ENCODE measurements around the gene PLCXD1.
"Not testable (repeated sequence)": the region's sequence is repeated elsewhere in the genome, so short reads cannot be mapped to it uniquely, and the experiment has no call there.

The PLCXD1 gene

GRCh38 chrX:334971-335757, 54.0 kb downstream of the PLCXD1 start:
- no peak for DNase-seq

- DNase-seq: no peak
Measured at GRCh38 chrX:335758-336155, 54.6 kb downstream of the PLCXD1 start.

GRCh38 chrX:336227-336626, 55.0 kb downstream of the PLCXD1 start:
- no peak for DNase-seq

- no peak for DNase-seq
Measured at GRCh38 chrX:337331-337831, 56.2 kb downstream of the PLCXD1 start.

GRCh38 chrX:338281-338835, 57.2 kb downstream of the PLCXD1 start:
- DNase-seq: no peak

- no peak for DNase-seq
Measured at GRCh38 chrX:338836-339400, 57.7 kb downstream of the PLCXD1 start.

- DNase-seq: no peak
Measured at GRCh38 chrX:340121-340520, 58.9 kb downstream of the PLCXD1 start.

GRCh38 chrX:340641-341423, 59.7 kb downstream of the PLCXD1 start:
- no peak for DNase-seq

GRCh38 chrX:341541-342101, 60.4 kb downstream of the PLCXD1 start:
- DNase-seq: no peak

- DNase-seq: no peak
Measured at GRCh38 chrX:344371-344901, 63.3 kb downstream of the PLCXD1 start.

GRCh38 chrX:345020-345925, 64.1 kb downstream of the PLCXD1 start:
- no peak for DNase-seq

GRCh38 chrX:346034-346813, 65.0 kb downstream of the PLCXD1 start:
- DNase-seq: no peak

GRCh38 chrX:347351-348117, 66.4 kb downstream of the PLCXD1 start:
- no peak for DNase-seq

- no peak for DNase-seq
Measured at GRCh38 chrX:348461-349117, 67.4 kb downstream of the PLCXD1 start.

- DNase-seq: no peak
Measured at GRCh38 chrX:349196-349595, 68.0 kb downstream of the PLCXD1 start.

- DNase-seq: no peak
Measured at GRCh38 chrX:349702-350101, 68.5 kb downstream of the PLCXD1 start.

GRCh38 chrX:350148-350533, 69.0 kb downstream of the PLCXD1 start:
- no peak for DNase-seq

GRCh38 chrX:350534-351323, 69.5 kb downstream of the PLCXD1 start:
- no peak for DNase-seq

GRCh38 chrX:351324-351641, 70.1 kb downstream of the PLCXD1 start:
- DNase-seq: not testable (repeated sequence)

Measured in fibroblast of skin of back (primary cell).